ENCODE data around the gene PIPOX. TPM values are rescaled to one million over a fixed set of nuclear protein-coding genes. Genes with fewer than 3 reads are reported as not detected.

The PIPOX gene
- total RNA-seq, 2 donors from 2014 or later = 3.1 TPM; not detected in 1

GRCh38 chr17:29090108-29090507 lies 47.2 kb downstream of the PIPOX start:
- H3K36me3 ChIP-seq (replicated peaks in 1 of 2; ENCODE audit: insufficient read depth in 1 of 2, low read depth in 2 of 2) = peaks cover 6 to 52% of the 10 kb centered on the region in 2 donors

GRCh38 chr17:29090750-29091605 lies 48.0 kb downstream of the PIPOX start:
- TF ChIP-seq CTCF (IDR thresholded peaks at IDR 0.05) (no peak), POLR2A (IDR thresholded peaks at IDR 0.05) (no peak)
- DNase-seq = no peak
- H3K27ac ChIP-seq = no peak overlapping the region
- peaks cover 6 to 48% of the 10 kb centered on the region in 2 donors for H3K36me3 ChIP-seq (replicated peaks in 1 of 2; ENCODE audit: insufficient read depth in 1 of 2, low read depth in 2 of 2)
- no peak for ATAC-seq
- intact Hi-C loops (cut with DNase I) = no loop called here
- H3K4me1 ChIP-seq = no peaks in the 10 kb centered on the region
- no peaks in the 10 kb centered on the region for H3K27me3 ChIP-seq
- H3K9me3 ChIP-seq = no peaks in the 10 kb centered on the region
- no peak overlapping the region for H3K4me3 ChIP-seq
- WGBS, 2 donors = 71 to 77% methylated on average over 8 to 12 of the region's 12 CpGs

More at GRCh38 chr17:29090108-29090507, 47.2 kb downstream of the PIPOX start:
- WGBS, 2 donors = 77 to 79% methylated on average over 4 of the region's 4 CpGs
- Histone ChIP-seq H3K4me1 (no peaks in the 10 kb centered on the region), H3K9me3 (no peaks in the 10 kb centered on the region), H3K27me3 (no peaks in the 10 kb centered on the region), H3K27ac (no peak overlapping the region), H3K4me3 (no peak overlapping the region)
- DNase-seq (no peak), ATAC-seq (no peak)
- intact Hi-C loops (cut with DNase I) = no loop called here
- no peak for TF ChIP-seq POLR2A (IDR thresholded peaks at IDR 0.05)
- no peak for TF ChIP-seq CTCF (IDR thresholded peaks at IDR 0.05)

GRCh38 chr17:29091606-29092289 lies 48.8 kb downstream of the PIPOX start:
- no peaks in the 10 kb centered on the region for H3K27me3 ChIP-seq
- no peak for ATAC-seq
- H3K4me1 ChIP-seq = no peaks in the 10 kb centered on the region
- H3K4me3 ChIP-seq = no peak overlapping the region
- no peak overlapping the region for H3K27ac ChIP-seq
- H3K9me3 ChIP-seq = no peaks in the 10 kb centered on the region
- DNase-seq = no peak
- peaks cover 10 to 45% of the 10 kb centered on the region in 2 donors for H3K36me3 ChIP-seq (replicated peaks in 1 of 2; ENCODE audit: insufficient read depth in 1 of 2, low read depth in 2 of 2)
- WGBS, 2 donors = 81 to 92% methylated on average over 9 to 13 of the region's 13 CpGs
- intact Hi-C loops (cut with DNase I) = no loop called here
- TF ChIP-seq CTCF (IDR thresholded peaks at IDR 0.05) = no peak
- TF ChIP-seq POLR2A (IDR thresholded peaks at IDR 0.05) = no peak

- no peaks in the 10 kb centered on the region for H3K4me1 ChIP-seq
- H3K9me3 ChIP-seq = no peaks in the 10 kb centered on the region
- no peaks in the 10 kb centered on the region for H3K27me3 ChIP-seq
- WGBS, 2 donors = 93 to 95% methylated on average over 15 to 20 of the region's 20 CpGs
- no peak overlapping the region for H3K4me3 ChIP-seq
- no peak for ATAC-seq
- no peak for TF ChIP-seq CTCF (IDR thresholded peaks at IDR 0.05)
- TF ChIP-seq POLR2A (IDR thresholded peaks at IDR 0.05) = no peak
- no peak for DNase-seq
- intact Hi-C loops (cut with DNase I) = no loop called here
- H3K27ac ChIP-seq = no peak overlapping the region
- H3K36me3 ChIP-seq (replicated peaks in 1 of 2; ENCODE audit: insufficient read depth in 1 of 2, low read depth in 2 of 2) = peaks cover 14 to 55% of the 10 kb centered on the region in 2 donors
These were observed 50.3 kb downstream of the PIPOX start for GRCh38 chr17:29093090-29093871.
